HL-60 (cell line): ENCODE data around the gene NRXN3.

ENCODE experiments used
- DNase-seq, 2 experiments: peaks; one replicate each; pipeline ENCODE4 v3.0.0-alpha.2; 2010 to 2020; ENCODE audit warnings: low read depth in 1 of 2, low spot score in 1 of 2
- H3K27ac ChIP-seq: fragments of 250-450 bp; sonication (Bioruptor Pico); replicated peaks from 2 replicates; pipeline ENCODE4 v1.5.1; 2020; ENCODE audit warnings: mild to moderate bottlenecking, moderate library complexity
- H3K27me3 ChIP-seq: fragments of 250-450 bp; sonication (Bioruptor Pico); 2 replicates; pipeline ENCODE4 v1.5.1; 2021; ENCODE audit warnings: mild to moderate bottlenecking, moderate library complexity; ENCODE audit not compliant: insufficient read depth, poor library complexity, severe bottlenecking
- H3K4me3 ChIP-seq: replicated peaks from 2 replicates; pipeline ENCODE4 v1.5.1; 2011; ENCODE audit warnings: mild to moderate bottlenecking, control low read depth, low read length; ENCODE audit not compliant: insufficient read depth
- CTCF ChIP-seq: IDR thresholded peaks from one replicate; pipeline ENCODE4 v1.5.1; 2011; ENCODE audit warnings: low read length, control low read depth, inconsistent platforms; ENCODE audit not compliant: insufficient read depth
- GABPA ChIP-seq: IDR thresholded peaks from 2 replicates; pipeline ENCODE4 v1.6.1; 2012; ENCODE audit warnings: low read depth
- POLR2AphosphoS5 ChIP-seq: IDR thresholded peaks from 2 replicates; pipeline ENCODE4 v1.6.1; 2012; ENCODE audit warnings: low read depth
- REST ChIP-seq: IDR thresholded peaks from 2 replicates; pipeline ENCODE4 v1.6.1; 2012; ENCODE audit warnings: low read depth; ENCODE audit not compliant: insufficient replicate concordance
- SPI1 ChIP-seq: IDR thresholded peaks from 2 replicates; pipeline ENCODE4 v1.6.1; 2012; ENCODE audit warnings: low read depth, mild to moderate bottlenecking, borderline replicate concordance

NRXN3 gene

GRCh38 chr14:79426103-79426755, 1256.1 kb downstream of the NRXN3 start:
- Histone ChIP-seq H3K4me3 (no peak overlapping the region), H3K27me3 (no peaks in the 10 kb centered on the region), H3K27ac (no peak overlapping the region)
- TF ChIP-seq POLR2AphosphoS5 (no peak), GABPA (no peak), REST (no peak), CTCF (no peak), SPI1 (no peak)
- DNase-seq = no peak

- Histone ChIP-seq H3K27me3 (no peaks in the 10 kb centered on the region), H3K27ac (no peak overlapping the region), H3K4me3 (no peak overlapping the region)
- no peak for DNase-seq
- TF ChIP-seq CTCF = no peak
- TF ChIP-seq POLR2AphosphoS5 = no peak
- TF ChIP-seq REST = no peak
- no peak for TF ChIP-seq SPI1
Observed at GRCh38 chr14:79432640-79433039, 1262.5 kb downstream of the NRXN3 start.

GRCh38 chr14:79436335-79436734, 1266.2 kb downstream of the NRXN3 start:
- TF ChIP-seq REST (no peak), SPI1 (no peak), CTCF (no peak), GABPA (no peak), POLR2AphosphoS5 (no peak)
- H3K27me3 ChIP-seq = no peaks in the 10 kb centered on the region
- no peak overlapping the region for H3K27ac ChIP-seq
- no peak for DNase-seq
- no peak overlapping the region for H3K4me3 ChIP-seq
